Fibroblast of lung (primary cell): ENCODE measurements around the gene DNAJC11. TPM values are rescaled to one million over a fixed set of nuclear protein-coding genes. Genes with fewer than 3 reads are reported as not detected.

Experiments used
- DNase-seq, 2 donors: peaks; one replicate each; pipeline versions ENCODE4 v3.0.0 to v3.0.0-alpha.2; 2010; ENCODE audit warnings: low read depth in 2 of 2
- H2AFZ ChIP-seq: 2 replicates; pipeline ENCODE4 v1.5.1; 2012; ENCODE audit warnings: low read length, control low read depth, inconsistent platforms
- H3K27ac ChIP-seq: 2 replicates; pipeline ENCODE4 v1.5.1; 2011; ENCODE audit warnings: low read length, control low read depth; ENCODE audit not compliant: insufficient read depth
- H3K27me3 ChIP-seq: 2 replicates; pipeline ENCODE4 v1.5.1; 2011; ENCODE audit warnings: mild to moderate bottlenecking, low read length; ENCODE audit not compliant: control insufficient read depth, insufficient read depth
- H3K36me3 ChIP-seq: 2 replicates; pipeline ENCODE4 v1.5.1; 2011; ENCODE audit warnings: low read length; ENCODE audit not compliant: control insufficient read depth, insufficient read depth
- H3K4me1 ChIP-seq: 2 replicates; pipeline ENCODE4 v1.5.1; 2011; ENCODE audit warnings: low read length; ENCODE audit not compliant: control insufficient read depth, insufficient read depth; ENCODE audit errors: extremely low read depth
- H3K4me2 ChIP-seq: 2 replicates; pipeline ENCODE4 v1.5.1; 2011; ENCODE audit warnings: low read length, control low read depth; ENCODE audit not compliant: insufficient read depth; ENCODE audit errors: extremely low read depth
- H3K4me3 ChIP-seq, 4 experiments: fragments of 200-600 bp in 1 of 4; sonication (generic) in 1 of 4; replicated peaks in 1 of 4; 2 replicates each; pipeline ENCODE4 v1.5.1; 2011 to 2016; ENCODE audit warnings: low read length in 4 of 4, low read depth in 3 of 4, mild to moderate bottlenecking in 3 of 4, control low read depth in 2 of 4, inconsistent platforms in 1 of 4, mixed read lengths in 1 of 4; ENCODE audit not compliant: insufficient read depth in 1 of 4; ENCODE audit errors: control extremely low read depth in 1 of 4
- H3K79me2 ChIP-seq: 2 replicates; pipeline ENCODE4 v1.5.1; 2012; ENCODE audit warnings: mild to moderate bottlenecking, low read length, inconsistent platforms; ENCODE audit not compliant: control insufficient read depth, insufficient read depth
- H3K9ac ChIP-seq: 2 replicates; pipeline ENCODE4 v1.5.1; 2011; ENCODE audit warnings: mild to moderate bottlenecking, low read length, control low read depth; ENCODE audit not compliant: insufficient read depth
- H3K9me3 ChIP-seq: 2 replicates; pipeline ENCODE4 v1.5.1; 2012; ENCODE audit warnings: low read depth, low read length; ENCODE audit not compliant: control insufficient read depth, insufficient read depth
- H4K20me1 ChIP-seq: 2 replicates; pipeline ENCODE4 v1.5.1; 2011; ENCODE audit warnings: low read length; ENCODE audit not compliant: control insufficient read depth, insufficient read depth; ENCODE audit errors: extremely low read depth
- EZH2 ChIP-seq: IDR thresholded peaks from 2 replicates; pipeline ENCODE4 v1.5.1; 2012; ENCODE audit warnings: low read length, control low read depth, mild to moderate bottlenecking; ENCODE audit errors: missing control alignments
- polyA plus RNA-seq, 2 donors: library from polyadenylated mRNA; depleted of rRNA in 1 of 2; stranded (reverse) in 1 of 2; unstranded in 1 of 2; fragments of >200 nt; gene quantifications; 2 replicates each; pipeline ENCODE4 v1.2.1, GENCODE V29; 2011 to 2012; ENCODE audit warnings: missing spikeins in 1 of 2
- total RNA-seq: library from RNA; depleted of rRNA; stranded (reverse); fragments of >200 nt; gene quantifications from 2 replicates; pipeline ENCODE4 v1.2.1, GENCODE V29; 2014
- TF ChIP-seq, protein P1 (sequence below), 2 donors: IDR thresholded peaks in 1 of 2; conservative IDR thresholded peaks in 1 of 2; 1 replicate in 1 of 2; 2 replicates in 1 of 2; pipeline ENCODE4 v1.5.1; 2011 to 2012; ENCODE audit warnings: low read length in 2 of 2, control low read depth in 1 of 2, inconsistent platforms in 1 of 2, low read depth in 1 of 2, mild to moderate bottlenecking in 1 of 2

Gene DNAJC11
- total and polyA plus RNA-seq, 2 donors (not counting 1 experiment from before 2014, with no cell fraction given) = 31.8 to 35.2 TPM

GRCh38 chr1:6652986-6653385, 48.6 kb downstream of the DNAJC11 start:
- TF ChIP-seq, protein P1, sequence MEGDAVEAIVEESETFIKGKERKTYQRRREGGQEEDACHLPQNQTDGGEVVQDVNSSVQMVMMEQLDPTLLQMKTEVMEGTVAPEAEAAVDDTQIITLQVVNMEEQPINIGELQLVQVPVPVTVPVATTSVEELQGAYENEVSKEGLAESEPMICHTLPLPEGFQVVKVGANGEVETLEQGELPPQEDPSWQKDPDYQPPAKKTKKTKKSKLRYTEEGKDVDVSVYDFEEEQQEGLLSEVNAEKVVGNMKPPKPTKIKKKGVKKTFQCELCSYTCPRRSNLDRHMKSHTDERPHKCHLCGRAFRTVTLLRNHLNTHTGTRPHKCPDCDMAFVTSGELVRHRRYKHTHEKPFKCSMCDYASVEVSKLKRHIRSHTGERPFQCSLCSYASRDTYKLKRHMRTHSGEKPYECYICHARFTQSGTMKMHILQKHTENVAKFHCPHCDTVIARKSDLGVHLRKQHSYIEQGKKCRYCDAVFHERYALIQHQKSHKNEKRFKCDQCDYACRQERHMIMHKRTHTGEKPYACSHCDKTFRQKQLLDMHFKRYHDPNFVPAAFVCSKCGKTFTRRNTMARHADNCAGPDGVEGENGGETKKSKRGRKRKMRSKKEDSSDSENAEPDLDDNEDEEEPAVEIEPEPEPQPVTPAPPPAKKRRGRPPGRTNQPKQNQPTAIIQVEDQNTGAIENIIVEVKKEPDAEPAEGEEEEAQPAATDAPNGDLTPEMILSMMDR (conservative IDR thresholded peaks at IDR 0.05 in 1 of 2, IDR thresholded peaks at IDR 0.05 in 1 of 2; ENCODE audit: low read depth in 1 of 2, low read length in 2 of 2) = no peak
- no peak for TF ChIP-seq EZH2
- H4K20me1 ChIP-seq = no peaks in the 10 kb centered on the region
- no peak for DNase-seq

GRCh38 chr1:6651909-6652308, 49.7 kb downstream of the DNAJC11 start:
- Histone ChIP-seq H3K4me2 (no peak overlapping the region), H3K36me3 (peaks cover 13% of the 10 kb centered on the region), H3K79me2 (no peaks in the 10 kb centered on the region), H4K20me1 (no peaks in the 10 kb centered on the region), H3K27ac (no peak overlapping the region), H3K4me1 (no peaks in the 10 kb centered on the region), H3K27me3 (no peaks in the 10 kb centered on the region), H3K4me3 (no peak overlapping the region), H2AFZ (no peak overlapping the region), H3K9me3 (no peaks in the 10 kb centered on the region), H3K9ac (no peak overlapping the region)
- no peak for DNase-seq
- no peak for TF ChIP-seq EZH2
- TF ChIP-seq, protein P1 (conservative IDR thresholded peaks at IDR 0.05 in 1 of 2, IDR thresholded peaks at IDR 0.05 in 1 of 2; ENCODE audit: low read depth in 1 of 2, low read length in 2 of 2) = no peak

More at GRCh38 chr1:6652986-6653385, 48.6 kb downstream of the DNAJC11 start:
- H3K4me3 ChIP-seq = no peak overlapping the region
- H3K9ac ChIP-seq = no peak overlapping the region
- H3K27me3 ChIP-seq = no peaks in the 10 kb centered on the region
- peaks cover 13% of the 10 kb centered on the region for H3K36me3 ChIP-seq
- H3K27ac ChIP-seq = no peak overlapping the region
- H3K9me3 ChIP-seq = no peaks in the 10 kb centered on the region
- H3K79me2 ChIP-seq = no peaks in the 10 kb centered on the region
- H2AFZ ChIP-seq = no peak overlapping the region
- no peak overlapping the region for H3K4me2 ChIP-seq
- no peaks in the 10 kb centered on the region for H3K4me1 ChIP-seq

GRCh38 chr1:6648556-6648955, 53.1 kb downstream of the DNAJC11 start:
- Histone ChIP-seq H3K79me2 (no peaks in the 10 kb centered on the region), H3K9me3 (no peaks in the 10 kb centered on the region), H3K4me1 (no peaks in the 10 kb centered on the region), H3K27ac (no peak overlapping the region), H3K4me3 (no peak overlapping the region), H3K4me2 (no peak overlapping the region), H3K27me3 (no peaks in the 10 kb centered on the region), H2AFZ (no peak overlapping the region), H3K9ac (no peak overlapping the region), H4K20me1 (no peaks in the 10 kb centered on the region), H3K36me3 (peaks cover 15% of the 10 kb centered on the region)
- DNase-seq = no peak
- no peak for TF ChIP-seq EZH2
